ACC112 (cell line): ENCODE results near the gene ILKAP.

Source experiments
- H2AFZ ChIP-seq: fragments of 200-600 bp; sonication (generic); one replicate; pipeline ENCODE4 v1.6.0; 2017; ENCODE audit warnings: antibody characterized with exemption, low read length; ENCODE audit not compliant: unreplicated experiment
- H3K27ac ChIP-seq: fragments of 200-600 bp; sonication (generic); 2 replicates; pipeline ENCODE4 v1.5.1; 2014; ENCODE audit warnings: low read depth, mild to moderate bottlenecking, antibody characterized with exemption, low read length, moderate library complexity
- H3K27me3 ChIP-seq: fragments of 200-600 bp; sonication (generic); 2 replicates; pipeline ENCODE4 v1.6.1; 2014; ENCODE audit warnings: mild to moderate bottlenecking, antibody characterized with exemption, low read length, moderate library complexity, mixed read lengths; ENCODE audit not compliant: insufficient read depth
- H3K36me3 ChIP-seq: fragments of 200-600 bp; sonication (generic); 2 replicates; pipeline ENCODE4 v1.6.1; 2016; ENCODE audit warnings: mild to moderate bottlenecking, antibody characterized with exemption, low read length, moderate library complexity, mixed read lengths; ENCODE audit not compliant: insufficient read depth
- H3K4me1 ChIP-seq: fragments of 200-600 bp; sonication (generic); one replicate; pipeline ENCODE4 v1.6.1; 2016; ENCODE audit warnings: low read length, mixed read lengths; ENCODE audit not compliant: insufficient read depth, unreplicated experiment, control insufficient read depth
- H3K4me3 ChIP-seq: fragments of 200-600 bp; sonication (generic); 2 replicates; pipeline ENCODE4 v1.5.1; 2014; ENCODE audit warnings: mild to moderate bottlenecking, low read depth, low read length
- H3K79me2 ChIP-seq: fragments of 200-600 bp; sonication (generic); one replicate; pipeline ENCODE4 v1.6.0; 2016; ENCODE audit warnings: low read length; ENCODE audit not compliant: control insufficient read depth, unreplicated experiment, insufficient read depth

ILKAP gene

DNA sequence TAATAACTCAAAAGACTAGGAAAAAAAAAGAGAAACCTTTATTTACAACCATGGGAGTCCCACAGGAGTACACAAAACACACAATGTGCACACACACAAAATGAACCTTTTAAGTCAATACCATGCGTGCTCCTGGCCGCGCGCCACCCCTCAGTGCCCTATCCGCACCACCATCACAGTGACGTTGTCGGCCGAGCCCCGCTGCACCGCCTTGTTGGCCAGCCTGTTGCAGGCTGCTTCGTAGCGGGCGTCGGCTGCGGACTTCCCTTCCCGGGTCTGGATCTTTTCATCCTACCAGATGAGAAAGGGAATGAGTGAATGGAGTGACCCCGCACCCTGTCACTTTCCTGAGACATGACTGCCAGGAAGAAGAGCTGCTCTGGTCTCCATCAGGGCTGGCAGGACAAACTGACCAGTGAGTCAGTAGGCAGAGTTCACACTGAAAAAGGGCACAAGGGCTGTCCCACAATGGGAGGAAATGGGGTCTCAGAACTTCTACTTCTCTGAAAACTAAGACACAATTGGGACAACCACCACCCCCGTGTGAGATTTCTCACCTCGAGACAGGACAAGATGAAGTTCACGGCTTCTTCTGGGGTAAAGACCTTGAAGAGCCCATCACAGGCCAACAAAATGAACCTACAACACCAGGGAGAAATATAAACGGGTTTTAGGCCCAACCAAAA, 33.0 kb downstream of the ILKAP start:
- peak overlapping the region; percentile 99 for H3K27ac ChIP-seq
- no peak overlapping the region for H2AFZ ChIP-seq
- H3K27me3 ChIP-seq = no peaks in the 10 kb centered on the region
- no peaks in the 10 kb centered on the region; the same call in none of the 2 replicates for H3K36me3 ChIP-seq
- H3K79me2 ChIP-seq = no peaks in the 10 kb centered on the region
- H3K4me1 ChIP-seq = peaks cover 45% of the 10 kb centered on the region
- peak overlapping the region; percentile 20; the same call in 1 of the 2 replicates for H3K4me3 ChIP-seq

DNA sequence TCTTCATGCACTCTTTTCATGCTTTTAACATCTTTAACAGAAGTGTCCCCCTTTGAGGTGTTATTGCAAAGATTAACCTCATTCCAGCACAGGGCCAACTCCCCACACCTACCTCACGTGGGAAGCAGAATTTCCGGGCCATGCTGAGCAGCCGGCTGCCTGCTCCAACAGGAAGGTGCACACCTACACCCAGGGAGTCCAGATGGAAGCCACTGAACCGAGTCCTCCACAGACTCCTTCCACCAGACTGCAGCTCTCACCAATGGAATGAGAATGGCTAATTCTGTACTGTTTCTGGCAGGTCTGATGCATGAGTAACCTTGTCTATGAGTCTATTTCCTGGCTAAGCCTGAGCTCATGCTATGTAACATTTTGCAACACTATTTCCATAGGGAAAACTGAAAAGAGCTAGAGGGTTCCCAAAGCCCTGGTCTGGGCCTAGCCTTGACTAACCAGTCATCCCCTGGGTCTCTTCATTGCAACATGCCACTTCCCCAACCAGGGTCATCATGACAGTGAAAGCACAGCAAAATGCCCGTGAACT, 33.7 kb downstream of the ILKAP start:
- Histone ChIP-seq H3K79me2 (no peaks in the 10 kb centered on the region), H3K36me3 (no peaks in the 10 kb centered on the region; the same call in 1 of the 2 replicates), H3K27ac (peak overlapping the region; percentile 99), H2AFZ (no peak overlapping the region), H3K4me1 (peaks cover 45% of the 10 kb centered on the region), H3K27me3 (no peaks in the 10 kb centered on the region), H3K4me3 (peak overlapping the region; percentile 68)

- peak overlapping the region; percentile 68 for H3K4me3 ChIP-seq
- H2AFZ ChIP-seq = no peak overlapping the region
- peaks cover 45% of the 10 kb centered on the region for H3K4me1 ChIP-seq
- peaks cover under 1% of the 10 kb centered on the region; the same call in 1 of the 2 replicates for H3K27me3 ChIP-seq
- no peaks in the 10 kb centered on the region; the same call in 1 of the 2 replicates for H3K36me3 ChIP-seq
- no peaks in the 10 kb centered on the region for H3K79me2 ChIP-seq
- peak overlapping the region; percentile 99 for H3K27ac ChIP-seq
These were observed 34.3 kb downstream of the ILKAP start for GRCh38 chr2:238169048-238169707.

DNA sequence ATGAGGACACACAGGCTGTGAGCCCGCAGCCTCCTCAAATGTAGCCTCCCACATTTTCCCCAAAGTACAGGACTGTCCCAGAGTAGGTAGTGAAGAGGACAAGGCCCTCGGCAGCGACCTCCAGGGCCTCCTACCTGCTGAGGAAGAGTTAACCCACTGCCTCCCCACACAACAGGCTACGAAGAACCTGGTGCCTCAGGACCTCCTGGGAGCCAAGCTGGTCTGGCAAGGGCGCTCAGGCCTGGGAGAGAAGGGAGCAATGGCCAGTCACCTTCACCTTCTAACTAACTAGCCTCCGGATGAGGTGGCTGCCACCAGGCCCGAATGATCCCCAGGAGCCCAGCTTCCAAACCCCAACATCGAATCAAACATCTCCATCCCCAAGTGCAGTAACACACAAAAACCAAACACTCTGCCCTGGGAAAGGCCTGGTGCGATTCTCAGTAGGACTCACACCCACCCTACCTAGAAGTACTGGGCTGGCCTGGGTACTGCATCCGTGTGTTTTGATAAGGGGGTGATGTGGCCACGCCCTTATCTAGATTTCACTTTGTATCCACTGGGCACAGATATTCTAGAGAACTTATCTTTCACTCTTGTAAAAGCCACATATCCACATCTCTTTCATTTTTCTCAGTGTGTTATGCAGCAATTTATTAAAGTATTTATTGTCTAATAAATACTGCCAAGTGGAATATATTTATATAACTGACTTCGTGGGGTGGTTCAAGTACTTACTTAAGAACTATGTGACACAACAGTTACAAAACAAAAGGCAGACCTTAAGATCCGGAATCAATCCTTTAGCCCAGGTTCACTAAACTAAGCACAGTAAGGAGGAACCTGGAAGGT, 35.1 kb downstream of the ILKAP start:
- Histone ChIP-seq H3K4me3 (peak overlapping the region; percentile 68), H3K4me1 (peaks cover 45% of the 10 kb centered on the region), H3K79me2 (no peaks in the 10 kb centered on the region), H3K27me3 (peaks cover 8% of the 10 kb centered on the region; the same call in 1 of the 2 replicates), H3K36me3 (no peaks in the 10 kb centered on the region; the same call in 1 of the 2 replicates), H2AFZ (no peak overlapping the region), H3K27ac (peak overlapping the region; percentile 99)

GRCh38 chr2:238167761-238168160, 35.7 kb downstream of the ILKAP start:
- peak overlapping the region; percentile 99 for H3K27ac ChIP-seq
- no peaks in the 10 kb centered on the region; the same call in 1 of the 2 replicates for H3K36me3 ChIP-seq
- peaks cover 45% of the 10 kb centered on the region for H3K4me1 ChIP-seq
- no peaks in the 10 kb centered on the region for H3K79me2 ChIP-seq
- H3K4me3 ChIP-seq = no peak overlapping the region
- H2AFZ ChIP-seq = no peak overlapping the region
- H3K27me3 ChIP-seq = peaks cover 14% of the 10 kb centered on the region; the same call in 1 of the 2 replicates

- Histone ChIP-seq H3K36me3 (no peaks in the 10 kb centered on the region; the same call in 1 of the 2 replicates), H2AFZ (no peak overlapping the region), H3K79me2 (no peaks in the 10 kb centered on the region), H3K4me3 (no peak overlapping the region), H3K27me3 (peaks cover 14% of the 10 kb centered on the region; the same call in 1 of the 2 replicates), H3K27ac (peak overlapping the region; percentile 99), H3K4me1 (peaks cover 45% of the 10 kb centered on the region)
These were observed 36.2 kb downstream of the ILKAP start for GRCh38 chr2:238167344-238167715.

- H2AFZ ChIP-seq = no peak overlapping the region
- H3K36me3 ChIP-seq = no peaks in the 10 kb centered on the region; the same call in 1 of the 2 replicates
- H3K27ac ChIP-seq = no peak overlapping the region; the same call in 1 of the 2 replicates
- peaks cover 14% of the 10 kb centered on the region; the same call in 1 of the 2 replicates for H3K27me3 ChIP-seq
- H3K4me1 ChIP-seq = peaks cover 42% of the 10 kb centered on the region
- H3K4me3 ChIP-seq = no peak overlapping the region
- H3K79me2 ChIP-seq = no peaks in the 10 kb centered on the region
These were observed 36.8 kb downstream of the ILKAP start for GRCh38 chr2:238166391-238167343.

DNA sequence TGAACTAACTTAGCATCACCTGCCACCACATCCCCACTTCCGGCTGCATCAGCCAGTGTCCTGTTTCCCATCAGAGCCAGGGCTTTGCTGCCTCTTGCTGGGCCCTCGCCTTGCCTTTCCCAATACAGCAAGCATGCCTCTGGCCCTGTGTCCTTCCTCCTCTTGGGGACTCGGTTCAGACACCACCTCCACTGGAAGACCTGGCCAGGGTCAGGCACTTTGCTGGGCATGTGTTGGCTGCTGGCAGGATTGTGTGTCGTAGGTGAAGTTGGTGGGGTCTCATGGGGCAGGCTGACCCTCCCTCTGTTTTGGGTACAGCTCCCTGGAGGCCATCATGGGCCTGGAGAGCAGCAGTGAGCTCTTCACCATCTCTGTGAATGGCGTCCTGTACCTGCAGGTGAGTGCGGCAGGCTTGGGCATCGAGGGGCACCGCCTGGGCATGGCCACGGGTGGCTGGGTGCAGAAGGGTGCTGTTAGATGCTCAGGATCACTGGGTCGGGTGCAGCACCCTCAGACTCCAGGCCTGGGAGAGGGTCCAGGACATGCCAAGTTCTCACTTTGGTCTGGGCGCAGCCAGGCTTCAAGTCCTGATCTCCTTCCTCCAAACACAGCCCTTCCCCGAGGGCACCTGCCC, 38.1 kb downstream of the ILKAP start:
- no peak overlapping the region for H2AFZ ChIP-seq
- no peaks in the 10 kb centered on the region for H3K36me3 ChIP-seq
- peaks cover 31% of the 10 kb centered on the region for H3K4me1 ChIP-seq
- no peak overlapping the region for H3K27ac ChIP-seq
- H3K79me2 ChIP-seq = no peaks in the 10 kb centered on the region
- H3K27me3 ChIP-seq = peaks cover 14% of the 10 kb centered on the region; the same call in 1 of the 2 replicates
- no peak overlapping the region for H3K4me3 ChIP-seq

- Histone ChIP-seq H2AFZ (no peak overlapping the region), H3K27me3 (peaks cover 14% of the 10 kb centered on the region; the same call in 1 of the 2 replicates), H3K79me2 (no peaks in the 10 kb centered on the region), H3K36me3 (no peaks in the 10 kb centered on the region), H3K4me3 (no peak overlapping the region), H3K4me1 (peaks cover 30% of the 10 kb centered on the region), H3K27ac (no peak overlapping the region)
These were observed 38.6 kb downstream of the ILKAP start for GRCh38 chr2:238164906-238165287.
